PFSK-1 (cell line): ENCODE data around the gene KIF5C.

Experiments used
- FOXP2 ChIP-seq: optimal IDR thresholded peaks from 2 replicates; pipeline ENCODE3; 2011; ENCODE audit warnings: borderline replicate concordance, control low read depth, inconsistent platforms; ENCODE audit not compliant: insufficient read depth; ENCODE audit errors: extremely low read length, extremely low read depth
- POLR2AphosphoS5 ChIP-seq: IDR thresholded peaks from 2 replicates; pipeline ENCODE4 v1.6.1; 2012; ENCODE audit warnings: low read depth, mild to moderate bottlenecking, control low read depth, low read length, moderate library complexity
- SIN3A ChIP-seq: IDR thresholded peaks from 2 replicates; pipeline ENCODE4 v1.6.1; 2012; ENCODE audit warnings: mild to moderate bottlenecking, low read length, moderate library complexity, borderline replicate concordance; ENCODE audit not compliant: insufficient read depth
- TAF1 ChIP-seq: IDR thresholded peaks from 2 replicates; pipeline ENCODE4 v1.6.1; 2012; ENCODE audit warnings: low read length, control low read depth, borderline replicate concordance; ENCODE audit not compliant: insufficient read depth
- TF ChIP-seq, protein P1 (sequence below), 2 experiments: IDR thresholded peaks; 2 replicates each; pipeline versions ENCODE4 v1.6.1 to v1.8.0; 2011 to 2012; ENCODE audit warnings: low read depth in 2 of 2, low read length in 2 of 2, control low read depth in 1 of 2, inconsistent platforms in 1 of 2, mild to moderate bottlenecking in 1 of 2, moderate library complexity in 1 of 2; ENCODE audit not compliant: insufficient read depth in 1 of 2

DNA sequence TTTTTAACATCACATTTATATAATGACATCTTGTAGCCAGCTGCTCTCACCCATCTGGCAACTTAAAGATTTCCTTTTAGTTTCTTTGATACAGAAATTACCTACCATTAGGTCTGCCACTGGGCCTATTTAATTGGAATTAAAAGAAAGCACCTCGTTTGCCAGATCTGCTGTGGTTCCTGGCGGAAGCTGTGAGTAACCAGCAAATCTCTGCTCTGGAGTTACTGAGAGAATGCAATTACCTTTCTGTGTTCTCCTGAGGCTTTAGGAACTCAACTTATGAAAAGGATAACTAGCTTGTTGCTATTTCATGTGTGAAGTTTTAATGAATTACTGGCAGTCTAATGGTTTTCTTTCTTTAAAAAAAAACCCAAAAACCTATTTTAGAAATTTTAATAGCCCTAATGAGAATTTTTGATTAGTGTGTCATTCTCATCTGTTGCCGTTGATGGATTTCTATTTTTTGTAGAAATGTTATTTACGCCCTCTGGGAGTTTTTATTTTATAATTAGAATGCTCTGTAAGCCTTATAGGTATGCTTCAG is 93.8 kb downstream of the KIF5C start:
- TF ChIP-seq TAF1 (no peak), SIN3A (no peak), POLR2AphosphoS5 (no peak), FOXP2 (no peak)
- TF ChIP-seq, protein P1, sequence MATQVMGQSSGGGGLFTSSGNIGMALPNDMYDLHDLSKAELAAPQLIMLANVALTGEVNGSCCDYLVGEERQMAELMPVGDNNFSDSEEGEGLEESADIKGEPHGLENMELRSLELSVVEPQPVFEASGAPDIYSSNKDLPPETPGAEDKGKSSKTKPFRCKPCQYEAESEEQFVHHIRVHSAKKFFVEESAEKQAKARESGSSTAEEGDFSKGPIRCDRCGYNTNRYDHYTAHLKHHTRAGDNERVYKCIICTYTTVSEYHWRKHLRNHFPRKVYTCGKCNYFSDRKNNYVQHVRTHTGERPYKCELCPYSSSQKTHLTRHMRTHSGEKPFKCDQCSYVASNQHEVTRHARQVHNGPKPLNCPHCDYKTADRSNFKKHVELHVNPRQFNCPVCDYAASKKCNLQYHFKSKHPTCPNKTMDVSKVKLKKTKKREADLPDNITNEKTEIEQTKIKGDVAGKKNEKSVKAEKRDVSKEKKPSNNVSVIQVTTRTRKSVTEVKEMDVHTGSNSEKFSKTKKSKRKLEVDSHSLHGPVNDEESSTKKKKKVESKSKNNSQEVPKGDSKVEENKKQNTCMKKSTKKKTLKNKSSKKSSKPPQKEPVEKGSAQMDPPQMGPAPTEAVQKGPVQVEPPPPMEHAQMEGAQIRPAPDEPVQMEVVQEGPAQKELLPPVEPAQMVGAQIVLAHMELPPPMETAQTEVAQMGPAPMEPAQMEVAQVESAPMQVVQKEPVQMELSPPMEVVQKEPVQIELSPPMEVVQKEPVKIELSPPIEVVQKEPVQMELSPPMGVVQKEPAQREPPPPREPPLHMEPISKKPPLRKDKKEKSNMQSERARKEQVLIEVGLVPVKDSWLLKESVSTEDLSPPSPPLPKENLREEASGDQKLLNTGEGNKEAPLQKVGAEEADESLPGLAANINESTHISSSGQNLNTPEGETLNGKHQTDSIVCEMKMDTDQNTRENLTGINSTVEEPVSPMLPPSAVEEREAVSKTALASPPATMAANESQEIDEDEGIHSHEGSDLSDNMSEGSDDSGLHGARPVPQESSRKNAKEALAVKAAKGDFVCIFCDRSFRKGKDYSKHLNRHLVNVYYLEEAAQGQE (IDR thresholded peaks at IDR 0.05; ENCODE audit: insufficient read depth in 1 of 2, low read depth in 2 of 2, low read length in 2 of 2) = no peak
